ENCODE data around the gene PCK2. TPM values are rescaled to one million over a fixed set of nuclear protein-coding genes. Genes with fewer than 3 reads are reported as not detected.

Gene PCK2
- total and polyA plus RNA-seq, 4 donors, result 8.9 to 91.7 (median 38.2) TPM

DNA sequence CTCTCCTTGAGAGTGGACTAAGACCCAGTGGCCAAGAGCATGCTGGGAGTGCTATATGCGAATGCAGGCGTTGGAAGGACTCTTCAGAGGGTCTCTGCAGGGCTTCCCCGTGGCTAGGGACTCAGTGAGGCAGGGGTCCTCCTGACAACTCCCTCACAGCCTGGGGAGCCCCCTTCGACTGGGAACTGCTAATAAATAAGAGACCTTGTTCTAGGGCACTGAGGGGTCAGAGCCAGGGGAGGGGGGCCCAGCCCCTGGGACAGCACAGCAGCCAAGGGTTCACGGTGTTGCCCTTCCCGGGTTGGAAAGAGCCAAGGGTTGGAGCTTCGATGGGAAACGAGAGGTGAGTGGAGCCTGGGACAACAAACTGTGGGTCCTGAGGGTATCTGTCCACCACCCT lies 28.7 kb upstream of the PCK2 start:
- no peak for ATAC-seq (ENCODE audit: insufficient read depth, low FRiP score)
- TF ChIP-seq, protein P1, sequence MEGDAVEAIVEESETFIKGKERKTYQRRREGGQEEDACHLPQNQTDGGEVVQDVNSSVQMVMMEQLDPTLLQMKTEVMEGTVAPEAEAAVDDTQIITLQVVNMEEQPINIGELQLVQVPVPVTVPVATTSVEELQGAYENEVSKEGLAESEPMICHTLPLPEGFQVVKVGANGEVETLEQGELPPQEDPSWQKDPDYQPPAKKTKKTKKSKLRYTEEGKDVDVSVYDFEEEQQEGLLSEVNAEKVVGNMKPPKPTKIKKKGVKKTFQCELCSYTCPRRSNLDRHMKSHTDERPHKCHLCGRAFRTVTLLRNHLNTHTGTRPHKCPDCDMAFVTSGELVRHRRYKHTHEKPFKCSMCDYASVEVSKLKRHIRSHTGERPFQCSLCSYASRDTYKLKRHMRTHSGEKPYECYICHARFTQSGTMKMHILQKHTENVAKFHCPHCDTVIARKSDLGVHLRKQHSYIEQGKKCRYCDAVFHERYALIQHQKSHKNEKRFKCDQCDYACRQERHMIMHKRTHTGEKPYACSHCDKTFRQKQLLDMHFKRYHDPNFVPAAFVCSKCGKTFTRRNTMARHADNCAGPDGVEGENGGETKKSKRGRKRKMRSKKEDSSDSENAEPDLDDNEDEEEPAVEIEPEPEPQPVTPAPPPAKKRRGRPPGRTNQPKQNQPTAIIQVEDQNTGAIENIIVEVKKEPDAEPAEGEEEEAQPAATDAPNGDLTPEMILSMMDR (IDR thresholded peaks at IDR 0.05; ENCODE audit: control extremely low read depth, extremely low read depth), result no peak
- Histone ChIP-seq H3K9ac (ENCODE audit: insufficient read depth in 1 of 2, low read length in 2 of 2) (no peak overlapping the region), H3K4me1 (ENCODE audit: control insufficient read depth in 5 of 5, insufficient read depth in 5 of 5, low read length in 5 of 5) (no peaks in the 10 kb centered on the region), H3K27ac (ENCODE audit: low read depth in 1 of 2, low read length in 1 of 2) (no peak overlapping the region), H3K4me3 (no peak overlapping the region), H3K36me3 (ENCODE audit: control insufficient read depth in 4 of 4, insufficient read depth in 4 of 4, low read length in 4 of 4) (no peaks in the 10 kb centered on the region), H3K9me3 (ENCODE audit: control insufficient read depth in 4 of 4, insufficient read depth in 3 of 4, low read length in 3 of 4) (peaks cover 0 to 2% (median 0%) of the 10 kb centered on the region in 4 donors), H3K27me3 (ENCODE audit: control insufficient read depth in 3 of 3, insufficient read depth in 3 of 3, low read length in 2 of 3) (no peaks in the 10 kb centered on the region)
- DNase-seq, result no peak
- WGBS, 2 donors, result 66 to 80% methylated on average over 8 of the region's 8 CpGs

DNA sequence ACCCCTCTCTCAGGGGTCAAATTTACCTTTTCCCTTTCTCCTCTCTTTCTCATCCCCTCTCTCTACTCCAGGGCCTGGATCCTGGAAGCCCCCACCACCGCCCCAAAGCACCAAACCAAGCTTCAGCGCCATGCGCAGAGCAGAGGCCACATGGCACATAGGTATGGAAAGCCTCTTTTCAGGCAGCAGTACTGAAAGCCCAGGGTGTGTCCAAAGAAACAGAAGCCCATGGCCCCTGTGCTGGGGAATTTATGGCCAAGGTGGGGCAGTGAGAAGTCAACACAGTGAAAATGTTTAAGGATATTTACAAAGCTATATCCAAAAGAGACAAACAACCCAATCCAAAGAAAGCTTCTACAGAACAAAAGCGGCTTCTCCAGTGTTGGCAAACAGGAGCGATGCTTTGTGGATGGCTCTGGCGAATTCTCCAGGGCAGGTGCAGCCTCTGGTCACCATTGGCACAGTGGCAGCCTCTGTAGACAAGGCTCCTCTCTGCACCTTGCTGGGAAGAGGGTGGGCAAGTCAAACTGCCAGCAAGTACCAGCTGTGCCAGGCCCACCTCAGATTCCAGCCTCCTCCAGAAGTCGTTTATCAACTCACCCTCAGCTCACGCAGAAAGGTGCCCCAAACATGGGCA lies 27.5 kb upstream of the PCK2 start:
- H3K9me3 ChIP-seq (ENCODE audit: control insufficient read depth in 4 of 4, insufficient read depth in 3 of 4, low read length in 3 of 4), result peaks cover 0 to 2% (median 0%) of the 10 kb centered on the region in 4 donors
- no peak overlapping the region for H3K27ac ChIP-seq (ENCODE audit: low read depth in 1 of 2, low read length in 1 of 2)
- H3K4me3 ChIP-seq, result no peak overlapping the region
- H3K4me1 ChIP-seq (ENCODE audit: control insufficient read depth in 5 of 5, insufficient read depth in 5 of 5, low read length in 5 of 5), result no peaks in the 10 kb centered on the region
- H3K27me3 ChIP-seq (ENCODE audit: control insufficient read depth in 3 of 3, insufficient read depth in 3 of 3, low read length in 2 of 3), result peaks cover 0 to 4% (median 0%) of the 10 kb centered on the region in 3 donors
- DNase-seq (no peak), ATAC-seq (ENCODE audit: insufficient read depth, low FRiP score) (no peak)
- WGBS, 2 donors, result 89 to 95% methylated on average over 8 of the region's 8 CpGs
- H3K36me3 ChIP-seq (ENCODE audit: control insufficient read depth in 4 of 4, insufficient read depth in 4 of 4, low read length in 4 of 4), result no peaks in the 10 kb centered on the region
- TF ChIP-seq, protein P1 (IDR thresholded peaks at IDR 0.05; ENCODE audit: control extremely low read depth, extremely low read depth), result no peak
- H3K9ac ChIP-seq (ENCODE audit: insufficient read depth in 1 of 2, low read length in 2 of 2), result no peak overlapping the region

DNA sequence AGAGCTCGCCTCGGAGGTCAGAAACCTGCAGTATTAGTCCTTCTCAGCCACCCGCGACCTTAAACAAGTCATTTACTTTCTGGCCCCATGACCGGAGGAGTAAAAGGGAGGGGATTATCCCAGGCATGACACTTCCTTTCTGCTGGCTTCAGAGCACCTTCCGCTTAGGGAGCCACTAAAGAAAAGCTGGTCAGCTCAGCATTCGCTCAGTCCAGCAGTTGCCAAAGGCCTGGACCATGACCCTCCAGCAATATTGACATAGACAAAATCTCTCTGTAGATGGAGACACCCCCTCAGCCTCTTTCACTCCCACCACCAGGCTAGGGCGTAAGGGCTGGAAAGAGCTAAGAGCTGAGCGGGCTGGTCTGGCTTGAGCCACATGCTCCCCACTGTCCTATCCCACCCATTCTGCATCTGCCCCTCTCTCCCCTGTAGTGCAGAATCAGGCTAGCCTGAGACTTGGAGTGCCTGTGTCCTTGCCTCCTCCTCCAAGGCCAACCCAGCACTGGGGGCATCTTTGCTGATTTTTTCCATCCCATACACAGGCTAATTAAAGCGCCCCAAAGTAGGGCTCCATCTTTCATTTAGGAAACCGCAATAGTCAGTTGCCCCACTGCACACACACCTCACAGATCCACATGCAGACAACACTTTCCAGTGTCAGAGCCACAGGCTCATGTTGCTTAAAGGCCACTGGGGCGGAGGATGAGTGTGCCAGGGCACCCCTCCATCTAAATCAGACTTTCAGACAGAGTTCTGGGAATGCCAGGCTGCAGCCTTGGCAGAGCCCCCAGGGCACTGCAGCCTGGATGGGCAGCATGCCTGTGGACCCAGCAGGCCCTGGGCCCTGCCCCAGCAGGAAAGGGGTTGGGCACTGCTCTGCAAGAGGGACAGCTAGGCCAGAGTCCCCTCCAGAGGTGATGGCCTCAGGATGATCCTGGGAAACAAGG lies 26.7 kb upstream of the PCK2 start:
- H3K27me3 ChIP-seq (ENCODE audit: control insufficient read depth in 3 of 3, insufficient read depth in 3 of 3, low read length in 2 of 3), result peaks cover 0 to 8% (median 0%) of the 10 kb centered on the region in 3 donors

More for the DNA sequence above, 26.7 kb upstream of the PCK2 start:
- H3K36me3 ChIP-seq (ENCODE audit: control insufficient read depth in 4 of 4, insufficient read depth in 4 of 4, low read length in 4 of 4), result no peaks in the 10 kb centered on the region
- 93 to 95% methylated on average over 12 of the region's 12 CpGs for WGBS, 2 donors
- ATAC-seq (ENCODE audit: insufficient read depth, low FRiP score) (no peak), DNase-seq (no peak)
- TF ChIP-seq, protein P1 (IDR thresholded peaks at IDR 0.05; ENCODE audit: control extremely low read depth, extremely low read depth), result no peak
- no peak overlapping the region for H3K27ac ChIP-seq (ENCODE audit: low read depth in 1 of 2, low read length in 1 of 2)
- no peaks in the 10 kb centered on the region for H3K4me1 ChIP-seq (ENCODE audit: control insufficient read depth in 5 of 5, insufficient read depth in 5 of 5, low read length in 5 of 5)
- H3K9me3 ChIP-seq (ENCODE audit: control insufficient read depth in 4 of 4, insufficient read depth in 3 of 4, low read length in 3 of 4), result peaks cover 0 to 2% (median 0%) of the 10 kb centered on the region in 4 donors
- H3K9ac ChIP-seq (ENCODE audit: insufficient read depth in 1 of 2, low read length in 2 of 2), result no peak overlapping the region
- no peak overlapping the region for H3K4me3 ChIP-seq

Data from lung (tissue), 12 donors.